Lower leg skin (tissue), 3 donors: ENCODE data around the gene NUFIP2.

Experiments used
- CTCF ChIP-seq, 3 donors: fragments of 450-650 bp; IDR thresholded peaks; one replicate each; pipeline ENCODE4 v1.5.1; 2016; ENCODE audit warnings: antibody characterized with exemption in 3 of 3, mild to moderate bottlenecking in 3 of 3, moderate library complexity in 2 of 3
- POLR2A ChIP-seq, 2 donors: fragments of 450-650 bp; IDR thresholded peaks; one replicate each; pipeline ENCODE4 v1.6.1; 2016 to 2017; ENCODE audit warnings: antibody characterized with exemption in 2 of 2, mild to moderate bottlenecking in 1 of 2, moderate library complexity in 1 of 2

GRCh38 chr17:29250666-29251065, 43.3 kb downstream of the NUFIP2 start:
- TF ChIP-seq CTCF (IDR thresholded peaks at IDR 0.05) (no peak), POLR2A (IDR thresholded peaks at IDR 0.05) (no peak)
